SK-N-DZ (cell line): ENCODE results near the gene TBC1D3I. TPM values are rescaled to one million over a fixed set of nuclear protein-coding genes. Genes with fewer than 3 reads are reported as not detected.
"Not testable (repeated sequence)": the region's sequence is repeated elsewhere in the genome, so short reads cannot be mapped to it uniquely, and the experiment has no call there.

Source experiments
- DNase-seq: peaks from one replicate; pipeline ENCODE4 v3.0.0-alpha.2; 2015; ENCODE audit warnings: low spot score
- polyA plus RNA-seq, 2 experiments: library from polyadenylated mRNA; depleted of rRNA; stranded (reverse); fragments of >200 nt; gene quantifications; 2 replicates each; pipeline ENCODE4 v1.2.3, GENCODE V29; 2014

The TBC1D3I gene
- polyA plus RNA-seq (2014; cell fraction: cytosol; rRNA removed) = 0.41 TPM in 1 of 2 replicates, not detected in the other
- polyA plus RNA-seq (2014; cell fraction: nucleus; rRNA removed) = 0.54 and 0.55 TPM in 2 replicates

DNA sequence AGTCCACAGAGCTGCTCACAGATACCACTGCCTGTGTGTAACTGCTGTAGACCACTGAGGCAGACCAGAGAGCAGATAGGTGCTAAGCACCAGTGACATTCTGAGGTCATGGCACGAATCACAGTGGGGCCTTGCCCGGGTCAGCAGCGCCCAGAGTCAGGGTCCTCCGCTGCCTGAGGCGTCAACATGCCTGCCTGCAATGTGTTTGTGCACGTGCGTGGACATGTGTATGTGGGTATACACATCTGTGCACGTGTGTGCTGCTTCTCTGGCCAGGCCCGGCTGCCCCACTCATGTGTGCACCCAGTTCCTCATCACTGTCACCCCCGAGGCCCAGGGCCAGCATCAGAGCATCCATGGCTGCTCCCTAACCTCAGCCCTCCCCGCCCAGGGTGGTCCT lies at the start of gene TBC1D3I:
Gene TBC1D3I, minus strand, starts transcription at position 101 of the 400 bp plus-strand sequence. CDS start 1,585 bp downstream, outside the sequence.
- not testable (repeated sequence) for DNase-seq

DNA sequence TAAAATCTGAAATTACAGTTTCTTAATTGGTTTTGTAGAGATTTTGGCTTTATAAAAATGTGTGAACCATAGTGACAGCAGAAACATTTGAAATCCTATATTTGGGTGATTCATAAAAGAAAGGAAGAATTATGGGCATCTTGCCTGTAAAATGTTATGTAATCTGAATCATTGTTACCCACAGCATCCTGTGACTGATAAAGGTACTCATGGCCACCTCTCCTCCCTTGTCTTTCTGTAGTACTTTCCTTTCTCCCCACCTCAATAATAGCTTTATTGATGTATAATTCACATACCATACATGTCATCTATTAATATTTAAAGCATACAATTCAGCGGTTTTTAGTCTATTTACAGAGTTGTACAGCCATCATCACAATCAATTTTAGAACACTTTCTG lies 30.8 kb upstream of the TBC1D3I start:
- not testable (repeated sequence) for DNase-seq

DNA sequence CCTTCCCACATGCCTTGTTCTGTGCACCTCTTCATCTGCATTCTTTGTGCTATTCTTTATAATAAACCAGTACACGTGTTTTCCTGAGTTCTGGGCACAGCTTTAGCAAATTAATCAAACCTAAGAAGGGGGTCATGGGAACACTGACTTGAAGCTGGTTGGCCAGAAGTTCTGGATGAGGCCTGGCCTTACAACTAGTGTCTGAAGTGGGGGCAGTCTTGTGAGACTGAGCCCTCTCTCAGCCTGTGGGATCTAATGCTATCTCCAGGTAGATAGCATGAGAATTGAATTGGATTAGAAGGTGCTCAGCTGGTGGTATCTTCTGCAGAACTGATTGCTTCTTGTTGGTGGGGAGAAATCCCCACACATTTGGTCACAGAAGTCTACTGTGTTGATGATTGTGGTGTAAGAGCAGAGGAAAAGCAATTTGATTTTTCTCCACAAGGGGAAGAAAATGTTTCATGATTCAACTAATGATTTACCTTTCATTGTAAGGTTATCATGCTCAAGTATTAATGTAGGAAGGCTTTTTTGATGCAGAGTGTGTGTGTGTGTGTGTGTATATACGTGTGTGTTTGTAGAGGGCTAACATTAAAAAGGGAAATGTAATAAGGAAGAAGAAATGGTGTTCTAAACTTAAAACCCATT lies 25.7 kb upstream of the TBC1D3I start:
- not testable (repeated sequence) for DNase-seq

DNA sequence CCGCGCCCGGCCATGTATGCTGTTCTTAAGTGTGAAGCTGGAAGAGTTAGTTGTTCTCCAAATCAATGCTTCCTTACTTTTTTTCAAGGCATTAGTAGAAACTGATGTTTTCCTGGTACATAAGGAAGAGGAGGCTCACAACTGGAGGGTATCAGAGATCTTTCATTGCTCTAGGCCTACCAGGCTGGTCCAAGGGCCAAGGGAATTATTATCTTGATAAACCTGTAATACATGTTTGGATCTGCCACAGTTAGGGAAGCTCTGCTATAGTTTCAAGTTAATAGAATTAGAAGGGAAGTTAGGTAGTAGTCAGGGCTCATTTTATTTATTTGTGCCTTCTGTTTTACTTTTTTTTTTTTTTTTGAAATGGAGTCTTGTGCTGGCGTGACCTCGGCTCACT lies 19.8 kb upstream of the TBC1D3I start:
- DNase-seq = not testable (repeated sequence)

DNA sequence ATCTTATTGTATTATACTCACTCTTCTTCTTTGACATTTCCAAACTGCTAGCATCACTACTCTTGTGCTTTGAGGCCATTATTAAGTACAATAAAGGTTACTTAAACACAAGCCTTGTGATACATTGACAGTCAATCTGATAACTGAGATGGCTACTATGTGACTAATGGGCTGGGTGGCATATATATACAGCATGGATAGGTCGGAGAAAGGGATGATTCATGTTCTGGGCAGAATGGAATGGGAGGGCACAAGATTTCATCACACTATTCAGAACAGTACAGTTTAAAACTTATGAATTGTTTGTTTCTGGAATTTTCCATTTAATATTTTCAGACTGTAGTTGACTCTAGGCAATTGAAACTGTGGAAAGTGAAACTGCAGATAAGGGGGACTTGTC lies 18.9 kb upstream of the TBC1D3I start:
- DNase-seq = not testable (repeated sequence)

DNA sequence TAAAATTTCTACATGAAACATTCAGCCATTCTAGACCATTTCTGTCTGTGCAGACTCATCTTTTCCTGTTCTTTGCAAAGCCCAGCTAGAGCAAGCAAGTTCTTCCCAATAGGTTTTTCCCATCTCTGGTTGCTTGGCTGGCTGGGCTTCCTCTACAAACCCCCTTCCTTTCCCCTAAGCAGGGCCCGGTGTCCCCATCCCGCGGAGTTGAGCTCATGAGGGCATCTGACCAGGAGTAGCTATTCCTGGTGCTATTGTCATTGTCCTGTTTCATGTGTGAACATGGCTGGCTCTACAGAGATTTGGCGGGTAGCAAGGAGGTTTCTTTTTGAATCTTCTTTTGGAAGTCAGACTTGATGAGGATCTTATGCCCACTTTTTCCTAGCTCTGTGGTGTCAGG lies 22.3 kb downstream of the TBC1D3I start:
- not testable (repeated sequence) for DNase-seq

DNA sequence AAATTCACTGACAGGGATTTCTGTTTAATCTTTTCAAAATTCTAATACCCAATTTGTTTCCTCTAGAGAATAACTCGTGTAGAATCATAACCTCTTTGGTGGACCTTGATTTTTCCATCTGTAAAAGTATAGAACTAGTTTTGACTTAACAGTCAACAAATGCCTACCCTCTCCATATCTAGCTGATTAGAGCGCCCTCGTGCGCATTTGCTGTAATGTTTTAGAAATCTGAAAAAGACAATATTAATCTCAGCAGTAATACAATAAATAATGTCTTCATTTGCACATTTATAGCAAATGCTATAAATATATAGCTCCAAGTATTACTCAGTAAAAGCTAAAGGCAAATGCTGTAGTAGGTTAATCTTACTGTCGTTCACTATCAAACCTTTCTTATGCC lies 34.7 kb downstream of the TBC1D3I start:
- DNase-seq = not testable (repeated sequence)

DNA sequence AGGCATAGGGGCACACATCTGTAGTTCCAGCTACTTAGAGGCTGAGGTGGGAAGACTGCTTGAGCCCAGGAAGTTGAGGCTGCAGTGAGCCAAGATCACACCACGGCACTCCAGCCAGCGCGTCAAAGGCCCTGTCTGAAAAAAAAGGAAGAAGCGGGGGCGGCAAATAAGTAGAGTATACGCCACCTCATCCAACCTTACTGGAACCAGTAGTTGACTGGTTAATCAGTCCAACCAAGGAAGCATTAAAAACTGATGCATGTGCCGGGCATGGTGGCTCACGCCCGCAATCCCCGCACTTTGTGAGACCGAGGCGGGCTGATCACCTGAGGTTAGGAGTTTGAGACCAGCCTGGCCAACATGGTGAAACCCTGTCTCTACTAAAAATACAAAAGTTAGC lies 41.4 kb downstream of the TBC1D3I start:
- DNase-seq = not testable (repeated sequence)

DNA sequence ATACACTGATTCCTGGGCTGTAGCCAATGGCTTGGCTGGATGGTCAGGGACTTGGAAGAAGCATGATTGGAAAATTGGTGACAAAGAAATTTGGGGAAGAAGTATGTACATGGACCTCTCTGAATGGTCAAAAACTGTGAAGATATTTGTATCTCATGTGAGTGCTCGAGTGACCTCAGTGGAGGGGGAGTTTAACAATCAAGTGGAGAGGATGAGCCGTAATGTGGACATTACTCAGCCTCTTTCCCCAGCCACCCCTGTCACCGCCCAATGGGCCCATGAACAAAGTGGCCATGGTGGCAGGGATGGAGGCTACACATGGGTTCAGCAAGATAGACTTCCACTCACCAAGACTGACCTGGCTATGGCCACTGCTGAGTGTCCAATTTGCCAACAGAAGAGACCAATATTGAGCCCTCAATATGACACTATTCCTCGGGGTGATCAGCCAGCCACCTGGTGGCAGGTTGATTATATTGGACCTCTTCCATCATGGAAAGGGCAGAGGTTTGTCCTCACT lies 42.7 kb downstream of the TBC1D3I start:
- DNase-seq = not testable (repeated sequence)

DNA sequence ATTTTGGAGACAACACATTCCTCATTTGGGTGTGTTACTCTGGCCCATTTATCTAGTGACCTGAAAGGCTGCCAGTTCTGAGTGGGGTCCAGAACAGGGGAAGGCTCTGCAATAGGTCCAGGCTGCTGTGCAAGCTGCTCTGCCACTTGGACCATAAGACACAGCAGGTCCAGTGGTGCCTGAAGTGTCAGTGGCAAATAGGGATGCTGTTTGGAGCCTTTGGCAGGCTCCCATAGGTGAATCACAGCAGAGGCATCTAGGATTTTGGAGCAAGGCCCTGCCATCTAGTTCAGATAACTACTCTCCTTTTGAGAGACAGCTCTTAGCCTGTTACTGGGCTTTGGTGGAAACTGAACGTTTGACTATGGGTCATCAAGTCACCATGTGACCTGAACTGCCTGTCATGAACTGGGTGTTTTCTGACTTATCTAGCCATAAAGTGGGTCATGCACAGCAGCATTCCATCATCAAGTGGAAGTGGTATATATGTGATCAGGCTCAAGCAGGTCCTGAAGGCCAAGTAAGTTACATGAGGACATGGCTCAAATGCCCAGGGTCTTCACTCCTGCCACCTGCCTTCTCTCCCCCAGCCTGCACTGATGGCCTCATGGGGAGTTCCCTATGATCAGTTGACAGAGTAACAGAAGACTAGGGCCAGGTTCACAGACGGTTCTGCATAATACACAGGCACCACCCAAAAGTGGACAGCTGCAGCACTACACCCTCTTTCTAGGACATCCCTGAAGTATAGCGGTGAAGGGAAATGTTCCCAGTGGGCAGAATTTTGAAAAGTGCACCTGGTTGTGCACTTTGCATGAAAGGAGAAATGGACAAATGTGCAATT lies 43.4 kb downstream of the TBC1D3I start:
- not testable (repeated sequence) for DNase-seq

DNA sequence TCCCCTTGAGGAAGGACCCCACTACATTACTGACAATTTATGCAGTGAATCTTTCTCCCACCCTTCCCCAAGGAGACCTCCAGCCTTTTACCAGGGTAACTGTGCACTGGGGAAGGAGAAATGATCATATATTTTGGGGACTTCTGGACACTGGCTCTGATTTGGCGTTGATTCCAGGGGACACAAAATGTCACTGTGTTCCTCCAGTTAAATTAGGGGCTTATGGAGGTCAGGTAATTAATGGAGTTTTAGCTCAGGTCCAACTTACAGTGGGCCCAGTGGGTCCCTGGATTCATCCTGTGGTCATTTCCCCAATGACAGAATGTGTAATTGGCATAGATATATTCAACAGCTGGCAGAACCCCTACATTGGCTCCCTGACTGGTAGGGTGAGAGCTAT lies 44.8 kb downstream of the TBC1D3I start:
- not testable (repeated sequence) for DNase-seq

DNA sequence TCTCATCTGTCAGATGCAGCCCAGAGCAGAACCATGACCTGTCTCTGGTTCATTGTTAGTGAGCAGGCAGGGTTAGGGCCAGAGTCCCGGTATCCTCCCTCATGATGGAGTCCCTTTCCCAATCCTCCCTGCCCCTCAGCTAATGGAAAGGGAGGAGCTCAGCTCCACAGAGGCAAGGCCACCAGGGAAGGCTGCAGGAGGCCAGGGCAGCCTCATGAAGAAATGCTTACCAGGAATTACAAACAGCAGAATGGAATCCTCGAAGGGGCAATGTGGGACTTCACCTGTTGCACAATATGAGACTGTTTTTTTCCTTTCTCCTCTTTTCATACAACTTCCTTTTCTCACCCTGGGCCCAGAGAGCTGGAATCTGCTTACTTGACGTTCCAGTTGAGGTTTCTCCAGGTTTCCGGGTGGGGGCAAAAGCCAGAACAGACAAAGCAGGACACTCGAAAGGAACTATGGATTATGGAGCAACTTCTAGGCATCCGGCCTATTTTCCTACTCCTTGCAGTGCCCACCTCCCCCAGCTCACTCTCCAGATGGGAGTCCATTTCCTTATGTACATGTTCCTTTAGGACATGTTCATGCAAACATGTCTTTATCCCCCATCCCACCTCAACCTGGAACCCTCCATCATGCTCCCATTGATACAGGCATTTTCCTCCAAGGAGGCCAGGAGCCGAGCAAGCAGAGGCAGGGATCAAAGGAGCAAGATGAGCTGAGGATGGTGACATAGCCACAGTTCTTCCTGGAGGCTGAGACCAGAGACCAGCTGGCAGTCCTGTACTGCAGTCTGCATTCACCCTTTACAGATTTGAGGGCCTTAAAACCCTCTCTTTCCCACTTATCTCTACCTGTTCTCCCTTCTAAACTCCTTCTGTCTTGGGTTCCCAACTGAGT lies 48.7 kb downstream of the TBC1D3I start:
- DNase-seq = not testable (repeated sequence)

DNA sequence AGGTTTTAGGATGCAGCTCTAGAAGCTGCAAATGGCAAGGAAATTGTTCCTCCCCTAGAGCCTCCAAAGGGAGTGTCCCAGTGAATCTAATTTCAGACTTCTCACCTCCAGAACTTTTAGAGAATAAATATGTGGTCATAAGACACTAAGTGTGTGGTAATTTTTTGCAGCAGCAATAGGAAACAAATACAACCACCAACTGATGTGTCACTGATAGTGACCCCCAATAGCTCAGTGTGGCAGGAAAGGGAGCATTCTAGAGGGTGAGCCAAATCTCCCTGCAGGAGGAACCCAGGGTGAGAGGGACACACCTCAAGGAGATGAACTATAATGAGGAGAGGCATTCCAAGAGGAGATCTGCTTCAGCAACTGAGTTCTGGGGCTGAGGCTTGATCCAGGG lies 49.5 kb downstream of the TBC1D3I start:
- no peak for DNase-seq

DNA sequence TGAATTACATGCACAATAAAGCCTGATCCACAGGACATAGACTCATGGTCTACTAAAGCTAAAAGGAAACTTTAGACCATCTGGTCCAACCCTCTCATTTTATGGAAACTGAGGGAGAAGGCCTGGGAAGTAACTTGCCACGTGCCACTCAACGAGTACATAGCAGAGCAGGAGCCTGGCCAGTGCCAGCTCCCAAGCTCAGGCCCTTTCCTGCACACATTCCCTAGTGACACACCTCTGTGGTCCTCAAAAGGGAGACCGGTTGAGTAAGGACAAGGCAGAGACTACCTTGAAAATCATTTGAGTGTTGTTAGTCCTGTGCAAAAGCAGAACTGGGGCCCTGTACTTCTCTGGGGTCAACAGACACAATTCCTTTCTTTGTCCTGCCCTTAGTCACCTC lies 50.7 kb downstream of the TBC1D3I start:
- DNase-seq = no peak

DNA sequence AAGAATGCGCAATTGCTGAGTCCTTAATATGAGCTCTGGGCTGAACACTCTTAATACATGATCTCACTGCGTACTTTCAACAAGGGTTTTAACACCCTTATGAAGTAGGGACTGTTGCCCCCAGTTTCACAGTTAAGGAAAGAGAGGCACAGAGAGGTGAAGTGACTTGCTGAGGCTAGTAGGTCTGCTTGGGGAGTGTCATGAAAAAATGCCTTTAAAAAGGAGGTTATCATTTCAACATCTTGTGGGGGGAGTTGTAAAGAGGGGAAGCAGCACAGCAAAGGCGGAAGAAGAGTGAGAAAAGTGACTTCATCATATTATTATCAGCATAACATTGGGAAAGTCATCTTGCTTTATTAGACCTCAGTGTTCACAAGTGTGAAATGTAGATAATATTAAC lies 51.4 kb downstream of the TBC1D3I start:
- DNase-seq = no peak

DNA sequence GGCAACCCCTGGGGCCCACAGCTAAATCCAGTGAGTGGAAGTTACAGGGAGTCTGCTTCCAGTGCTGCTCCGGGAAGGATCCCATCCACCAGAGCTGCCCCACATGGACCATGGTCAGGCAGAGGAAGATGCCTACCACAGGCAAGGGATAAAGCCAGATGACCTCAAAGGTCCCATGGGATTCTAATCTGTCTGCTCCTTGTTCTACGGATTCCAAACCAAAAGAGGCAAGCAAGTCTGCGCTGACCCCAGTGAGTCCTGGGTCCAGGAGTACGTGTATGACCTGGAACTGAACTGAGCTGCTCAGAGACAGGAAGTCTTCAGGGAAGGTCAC lies 52.1 kb downstream of the TBC1D3I start:
- no peak for DNase-seq

DNA sequence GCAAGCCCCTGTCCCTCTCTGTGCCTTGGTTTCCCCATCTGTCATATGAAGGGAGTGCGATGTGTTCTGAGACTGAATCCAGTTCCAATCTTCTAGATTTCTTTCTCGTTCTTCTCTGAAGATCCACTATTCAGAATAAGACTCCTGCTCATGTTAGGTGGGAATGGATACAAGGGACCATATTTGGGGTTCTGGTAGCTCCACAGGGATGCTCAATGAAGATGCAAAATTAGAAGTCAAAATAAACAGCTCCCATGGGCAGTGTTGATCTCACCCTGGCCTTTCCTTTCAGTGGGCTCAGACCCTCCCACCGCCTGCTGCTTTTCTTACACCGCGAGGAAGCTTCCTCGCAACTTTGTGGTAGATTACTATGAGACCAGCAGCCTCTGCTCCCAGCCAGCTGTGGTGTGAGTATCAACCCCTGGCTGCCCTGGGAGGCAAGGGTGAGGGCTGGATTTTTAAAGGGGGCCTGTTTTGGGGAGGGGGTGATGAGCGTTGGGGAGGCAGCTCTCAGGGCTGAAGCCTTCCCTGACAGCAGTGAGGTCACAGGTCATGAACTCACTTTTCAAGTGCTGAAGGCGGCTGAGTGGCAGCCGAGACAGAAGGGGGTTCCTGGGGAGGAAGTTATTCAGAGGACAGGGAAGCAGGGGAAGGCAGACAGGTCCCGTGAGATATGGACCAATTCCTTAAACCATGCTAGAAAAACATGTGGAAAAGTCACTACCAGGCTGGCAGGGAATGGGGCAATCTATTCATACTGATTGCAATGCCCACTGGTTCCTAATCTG lies 52.7 kb downstream of the TBC1D3I start:
- DNase-seq = not testable (repeated sequence)

DNA sequence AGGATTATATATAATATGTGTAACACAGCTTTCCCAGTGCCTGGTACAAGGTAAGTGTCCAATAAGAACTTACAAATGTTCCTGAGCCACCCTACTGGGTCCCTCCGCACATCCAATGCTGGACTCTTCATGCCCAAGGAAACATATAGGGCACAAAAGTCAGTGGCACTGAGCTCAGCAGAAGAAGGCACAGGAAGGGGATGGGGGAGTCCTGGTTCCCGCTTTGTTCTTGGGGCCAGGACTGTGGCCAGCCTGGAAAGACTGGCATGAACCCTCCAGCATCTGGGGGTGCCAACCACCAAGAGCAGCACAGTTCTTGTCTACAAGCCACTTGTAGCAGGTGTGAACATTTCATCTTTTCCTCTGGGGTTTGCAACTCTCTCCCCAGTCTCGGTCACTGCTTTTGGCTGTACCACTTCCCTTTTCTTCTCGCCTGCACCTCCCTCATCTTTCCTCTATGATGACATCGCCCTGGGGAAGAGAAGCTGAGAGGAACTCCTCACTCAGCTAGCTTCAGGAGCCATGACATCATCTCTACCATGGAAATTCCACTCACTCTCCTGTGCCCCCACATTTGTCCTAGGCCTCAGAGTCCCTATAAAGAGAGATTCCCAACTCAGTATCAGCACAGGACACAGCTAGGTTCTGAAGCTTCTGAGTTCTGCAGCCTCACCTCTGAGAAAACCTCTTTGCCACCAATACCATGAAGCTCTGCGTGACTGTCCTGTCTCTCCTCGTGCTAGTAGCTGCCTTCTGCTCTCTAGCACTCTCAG lies 53.7 kb downstream of the TBC1D3I start, which contains the start of gene CCL4L2:
Gene CCL4L2, plus strand, starts transcription at position 625 of the 773 bp plus-strand sequence.
- not testable (repeated sequence) for DNase-seq

DNA sequence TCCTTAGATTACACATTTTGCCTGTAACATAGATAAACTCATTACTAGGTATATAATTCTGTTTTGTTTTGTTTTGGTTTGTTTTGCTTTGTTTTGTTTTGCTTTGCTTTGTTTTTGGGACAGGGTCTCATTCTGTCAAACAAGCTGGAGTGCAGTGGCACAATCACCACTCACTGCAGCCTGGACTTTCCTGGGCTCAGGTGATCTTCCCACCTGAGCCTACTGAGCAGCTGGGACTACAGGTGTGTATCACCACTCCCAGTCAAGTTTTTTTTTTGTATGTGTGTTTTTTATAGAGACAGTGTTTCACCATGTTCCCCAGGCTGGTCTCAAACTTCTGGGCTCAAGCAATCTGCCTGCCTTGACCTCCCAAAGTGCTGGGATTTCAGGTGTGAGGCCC lies 54.8 kb downstream of the TBC1D3I start:
- DNase-seq = no peak

DNA sequence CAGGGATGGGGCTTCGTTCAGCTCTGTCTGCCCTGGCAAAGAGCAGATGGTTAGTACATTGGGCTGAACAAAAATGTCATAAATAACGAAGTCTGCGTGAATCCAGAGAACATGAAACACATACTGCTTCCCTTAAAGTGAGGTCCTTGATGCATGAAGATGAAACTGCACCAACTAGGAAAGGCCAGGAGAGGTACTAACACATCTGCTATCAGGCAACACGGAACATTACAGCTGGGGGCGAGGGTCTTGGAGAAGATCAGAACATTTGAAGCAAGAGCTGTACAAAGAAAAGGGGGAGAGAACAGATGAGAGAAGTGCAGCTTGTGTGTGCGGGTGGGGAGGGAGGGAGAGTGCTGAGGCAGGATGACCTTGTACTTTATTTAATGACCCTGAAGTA lies 57.0 kb downstream of the TBC1D3I start:
- DNase-seq = not testable (repeated sequence)
